Subcutaneous abdominal adipose tissue (tissue), 5 donors: ENCODE data around the gene LCN9.

Source experiments
- H3K27ac ChIP-seq: one replicate; pipeline ENCODE4 v1.7.0; 2013; ENCODE audit warnings: low read depth, mild to moderate bottlenecking, inconsistent platforms, low read length, moderate library complexity
- H3K27me3 ChIP-seq, 5 donors: one replicate each; pipeline ENCODE4 v1.7.0; 2013; ENCODE audit warnings: low read length in 5 of 5, inconsistent platforms in 1 of 5; ENCODE audit not compliant: control insufficient read depth in 5 of 5, insufficient read depth in 4 of 5
- H3K36me3 ChIP-seq, 5 donors: one replicate each; pipeline ENCODE4 v1.7.0; 2013; ENCODE audit warnings: low read length in 5 of 5; ENCODE audit not compliant: control insufficient read depth in 5 of 5, insufficient read depth in 5 of 5
- H3K4me1 ChIP-seq, 5 donors: one replicate each; pipeline ENCODE4 v1.7.0; 2013; ENCODE audit warnings: low read length in 5 of 5, mild to moderate bottlenecking in 3 of 5, moderate library complexity in 1 of 5; ENCODE audit not compliant: control insufficient read depth in 5 of 5, insufficient read depth in 5 of 5
- H3K4me3 ChIP-seq, 5 donors: one replicate each; pipeline ENCODE4 v1.7.0; 2013; ENCODE audit warnings: low read length in 5 of 5, low read depth in 1 of 5
- H3K9ac ChIP-seq, 5 donors: one replicate each; pipeline ENCODE4 v1.7.0; 2013; ENCODE audit warnings: low read length in 5 of 5, mild to moderate bottlenecking in 4 of 5, moderate library complexity in 3 of 5
- H3K9me3 ChIP-seq, 5 donors: one replicate each; pipeline ENCODE4 v1.7.0; 2013; ENCODE audit warnings: low read length in 5 of 5; ENCODE audit not compliant: control insufficient read depth in 5 of 5
- donor health status: healthy.
- donor health status: healthy.
- donor health status: healthy.
- donor health status: healthy.
- donor health status: healthy.

Gene LCN9

GRCh38 chr9:135647884-135648283, 15.2 kb upstream of the LCN9 start:
- peak overlapping the region in 2 of 5 donors; percentile 24 to 40 for H3K4me3 ChIP-seq
- H3K4me1 ChIP-seq = no peaks in the 10 kb centered on the region
- H3K9me3 ChIP-seq = peaks cover 22 to 55% (median 44%) of the 10 kb centered on the region in 5 donors
- no peaks in the 10 kb centered on the region for H3K27me3 ChIP-seq
- H3K36me3 ChIP-seq = no peaks in the 10 kb centered on the region
- no peak overlapping the region for H3K9ac ChIP-seq
- no peak overlapping the region for H3K27ac ChIP-seq

GRCh38 chr9:135648494-135649410, 14.4 kb upstream of the LCN9 start:
- no peak overlapping the region for H3K27ac ChIP-seq
- H3K4me3 ChIP-seq = no peak overlapping the region
- no peaks in the 10 kb centered on the region for H3K36me3 ChIP-seq
- H3K9ac ChIP-seq = no peak overlapping the region
- peaks cover 22 to 54% (median 44%) of the 10 kb centered on the region in 5 donors for H3K9me3 ChIP-seq
- no peaks in the 10 kb centered on the region for H3K4me1 ChIP-seq
- H3K27me3 ChIP-seq = no peaks in the 10 kb centered on the region

GRCh38 chr9:135649508-135649907, 13.6 kb upstream of the LCN9 start:
- Histone ChIP-seq H3K4me3 (no peak overlapping the region), H3K27ac (no peak overlapping the region), H3K9ac (no peak overlapping the region), H3K4me1 (no peaks in the 10 kb centered on the region), H3K36me3 (no peaks in the 10 kb centered on the region), H3K27me3 (no peaks in the 10 kb centered on the region), H3K9me3 (peaks cover 22 to 47% (median 38%) of the 10 kb centered on the region in 5 donors)

- Histone ChIP-seq H3K9me3 (peaks cover 14 to 38% (median 29%) of the 10 kb centered on the region in 5 donors), H3K4me3 (no peak overlapping the region), H3K9ac (no peak overlapping the region)
These were observed 12.7 kb upstream of the LCN9 start for GRCh38 chr9:135650408-135650807.

GRCh38 chr9:135655317-135655716, 7.8 kb upstream of the LCN9 start:
- H3K27ac ChIP-seq = no peak overlapping the region
- no peak overlapping the region for H3K9ac ChIP-seq
- H3K4me1 ChIP-seq = no peaks in the 10 kb centered on the region
- H3K36me3 ChIP-seq = no peaks in the 10 kb centered on the region
- no peak overlapping the region for H3K4me3 ChIP-seq
- H3K9me3 ChIP-seq = peaks cover 0 to 3% (median 2%) of the 10 kb centered on the region in 5 donors
- peaks cover 6 to 12% (median 8%) of the 10 kb centered on the region in 5 donors for H3K27me3 ChIP-seq

More at GRCh38 chr9:135650408-135650807, 12.7 kb upstream of the LCN9 start:
- peaks cover 0 to 4% (median 0%) of the 10 kb centered on the region in 5 donors for H3K27me3 ChIP-seq
- no peaks in the 10 kb centered on the region for H3K4me1 ChIP-seq
- no peaks in the 10 kb centered on the region for H3K36me3 ChIP-seq
- H3K27ac ChIP-seq = no peak overlapping the region

- Histone ChIP-seq H3K27ac (no peak overlapping the region), H3K27me3 (peaks cover 6 to 15% (median 12%) of the 10 kb centered on the region in 5 donors), H3K4me1 (no peaks in the 10 kb centered on the region), H3K4me3 (no peak overlapping the region), H3K9me3 (no peaks in the 10 kb centered on the region), H3K36me3 (no peaks in the 10 kb centered on the region), H3K9ac (no peak overlapping the region)
These were observed 5.7 kb upstream of the LCN9 start for GRCh38 chr9:135657416-135657815.

- Histone ChIP-seq H3K4me1 (no peaks in the 10 kb centered on the region), H3K36me3 (no peaks in the 10 kb centered on the region), H3K9ac (no peak overlapping the region), H3K27ac (no peak overlapping the region), H3K4me3 (no peak overlapping the region), H3K27me3 (peaks cover 7 to 23% (median 17%) of the 10 kb centered on the region in 5 donors), H3K9me3 (no peaks in the 10 kb centered on the region)
These were observed 3.9 kb upstream of the LCN9 start for GRCh38 chr9:135659252-135659651.

GRCh38 chr9:135660407-135660806, 2.7 kb upstream of the LCN9 start:
- H3K4me3 ChIP-seq = no peak overlapping the region
- H3K9me3 ChIP-seq = no peaks in the 10 kb centered on the region
- no peaks in the 10 kb centered on the region for H3K4me1 ChIP-seq
- no peaks in the 10 kb centered on the region for H3K36me3 ChIP-seq
- no peak overlapping the region for H3K27ac ChIP-seq
- H3K27me3 ChIP-seq = peaks cover 7 to 31% (median 21%) of the 10 kb centered on the region in 5 donors
- no peak overlapping the region for H3K9ac ChIP-seq

- peaks cover 0 to 30% (median 20%) of the 10 kb centered on the region in 5 donors for H3K27me3 ChIP-seq
- no peaks in the 10 kb centered on the region for H3K4me1 ChIP-seq
- H3K36me3 ChIP-seq = no peaks in the 10 kb centered on the region
- no peak overlapping the region for H3K4me3 ChIP-seq
- H3K9me3 ChIP-seq = no peaks in the 10 kb centered on the region
- no peak overlapping the region for H3K9ac ChIP-seq
- H3K27ac ChIP-seq = no peak overlapping the region
These were observed 1.1 kb upstream of the LCN9 start for GRCh38 chr9:135661816-135662560.

GRCh38 chr9:135663451-135663770, 302 bp downstream of the LCN9 start:
- Histone ChIP-seq H3K27ac (no peak overlapping the region), H3K27me3 (peaks cover 2 to 37% (median 20%) of the 10 kb centered on the region in 5 donors), H3K36me3 (no peaks in the 10 kb centered on the region), H3K9ac (no peak overlapping the region), H3K4me3 (no peak overlapping the region), H3K4me1 (no peaks in the 10 kb centered on the region), H3K9me3 (no peaks in the 10 kb centered on the region)
